ENCODE results near the gene CADPS.

DNA sequence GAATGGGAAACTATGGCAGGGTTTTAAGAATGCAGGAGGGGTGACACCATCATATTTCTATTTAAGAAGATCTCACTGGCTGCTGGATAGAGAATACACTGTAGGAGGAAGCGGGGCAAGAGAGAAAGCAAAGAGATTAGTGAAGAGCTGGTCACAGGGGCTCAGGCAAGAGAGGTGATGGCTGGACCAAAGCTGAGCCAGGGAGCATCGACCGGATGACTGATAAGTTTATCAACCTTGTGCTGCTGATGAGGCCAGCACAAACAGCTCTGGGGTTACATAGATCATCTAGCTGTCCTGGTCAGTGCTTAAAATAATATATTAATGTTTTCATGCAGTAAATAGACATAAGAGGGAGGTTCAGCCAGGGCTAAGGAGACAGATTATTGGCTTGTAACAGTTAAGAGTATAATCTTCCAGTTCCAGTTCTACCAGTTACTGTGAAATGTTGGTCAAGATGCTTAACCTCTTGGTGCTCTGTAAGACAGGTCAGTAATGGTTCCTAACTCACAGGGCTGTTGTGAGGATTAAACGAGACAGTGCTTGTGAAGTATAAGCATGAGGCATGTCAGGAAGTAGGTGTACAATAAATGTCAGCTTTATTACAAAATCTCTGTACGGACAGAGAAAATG lies 300.8 kb downstream of the CADPS start:
- TF ChIP-seq ZNF121 (CRISPR knock-in tag; IDR thresholded peaks at IDR 0.05) (no peak), ETV6 (CRISPR knock-in tag; IDR thresholded peaks at IDR 0.05) (no peak), CREB1 (CRISPR knock-in tag; IDR thresholded peaks at IDR 0.05) (no peak), ZNF138 (CRISPR knock-in tag; conservative IDR thresholded peaks at IDR 0.05) (no peak)
- TF ChIP-seq, protein P1, sequence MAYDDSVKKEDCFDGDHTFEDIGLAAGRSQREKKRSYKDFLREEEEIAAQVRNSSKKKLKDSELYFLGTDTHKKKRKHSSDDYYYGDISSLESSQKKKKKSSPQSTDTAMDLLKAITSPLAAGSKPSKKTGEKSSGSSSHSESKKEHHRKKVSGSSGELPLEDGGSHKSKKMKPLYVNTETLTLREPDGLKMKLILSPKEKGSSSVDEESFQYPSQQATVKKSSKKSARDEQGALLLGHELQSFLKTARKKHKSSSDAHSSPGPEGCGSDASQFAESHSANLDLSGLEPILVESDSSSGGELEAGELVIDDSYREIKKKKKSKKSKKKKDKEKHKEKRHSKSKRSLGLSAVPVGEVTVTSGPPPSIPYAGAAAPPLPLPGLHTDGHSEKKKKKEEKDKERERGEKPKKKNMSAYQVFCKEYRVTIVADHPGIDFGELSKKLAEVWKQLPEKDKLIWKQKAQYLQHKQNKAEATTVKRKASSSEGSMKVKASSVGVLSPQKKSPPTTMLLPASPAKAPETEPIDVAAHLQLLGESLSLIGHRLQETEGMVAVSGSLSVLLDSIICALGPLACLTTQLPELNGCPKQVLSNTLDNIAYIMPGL (CRISPR knock-in tag; IDR thresholded peaks at IDR 0.05): no peak
